K562 (cell line): ENCODE measurements around the gene GBA2. TPM values are rescaled to one million over a fixed set of nuclear protein-coding genes. Genes with fewer than 3 reads are reported as not detected.
A peak's percentile ranks its signal among the peaks of the same experiment; 100 is the strongest.

Experiments used
- BHLHE40 ChIP-seq: IDR thresholded peaks from 2 replicates; pipeline ENCODE4 v1.6.1; 2011; ENCODE audit warnings: low read length, improper control_type of control experiment
- COPS2 ChIP-seq: fragments of 450-650 bp; conservative IDR thresholded peaks from 2 replicates; pipeline ENCODE4 v1.6.1; 2016; ENCODE audit warnings: mild to moderate bottlenecking, moderate library complexity
- CREB3L1 ChIP-seq: fragments of 450-650 bp; IDR thresholded peaks from 2 replicates; pipeline ENCODE4 v1.6.1; 2014; ENCODE audit warnings: low read depth, mild to moderate bottlenecking, moderate library complexity, borderline replicate concordance
- CREB5 ChIP-seq: fragments of 250-450 bp; sonication (Bioruptor Pico); IDR thresholded peaks from 2 replicates; pipeline ENCODE4 v1.5.0; 2020; ENCODE audit warnings: mild to moderate bottlenecking
- HMBOX1 ChIP-seq: sonication (generic); IDR thresholded peaks from 2 replicates; pipeline ENCODE4 v1.6.1; 2016
- HMG20B ChIP-seq: fragments of 250-450 bp; sonication (Bioruptor Pico); IDR thresholded peaks from 2 replicates; pipeline ENCODE4 v1.5.0; 2021; ENCODE audit warnings: mild to moderate bottlenecking
- IFI16 ChIP-seq: fragments of 250-450 bp; sonication (Bioruptor Pico); IDR thresholded peaks from 2 replicates; pipeline ENCODE4 v2.1.2; 2022; ENCODE audit warnings: mild to moderate bottlenecking, inconsistent platforms
- MEF2D ChIP-seq: conservative IDR thresholded peaks from 2 replicates; pipeline ENCODE4 v1.6.1; 2016; ENCODE audit warnings: low read depth, missing genetic modification characterization, missing compliant biosample characterization
- MITF ChIP-seq: IDR thresholded peaks from 2 replicates; pipeline ENCODE4 v1.6.1; 2014; ENCODE audit warnings: antibody characterized with exemption
- NFE2 ChIP-seq: IDR thresholded peaks from 2 replicates; pipeline ENCODE4 v1.6.1; 2014; ENCODE audit warnings: antibody characterized with exemption, low read depth
- PHB ChIP-seq: fragments of 250-450 bp; sonication (Bioruptor Pico); IDR thresholded peaks from 2 replicates; pipeline ENCODE4 v1.5.0; 2021
- PML ChIP-seq: IDR thresholded peaks from 2 replicates; pipeline ENCODE4 v1.6.1; 2012; ENCODE audit warnings: low read length, inconsistent platforms
- POLR2A ChIP-seq: fragments of 450-650 bp; conservative IDR thresholded peaks from 2 replicates; pipeline ENCODE4 v1.6.1; 2016
- TGIF2 ChIP-seq: sonication (generic); formaldehyde crosslinking; IDR thresholded peaks from 2 replicates; pipeline ENCODE4 v1.8.1; 2022; ENCODE audit warnings: mild to moderate bottlenecking, missing genetic modification reagents, moderate library complexity
- THAP12 ChIP-seq: fragments of 250-450 bp; sonication (Bioruptor Pico); IDR thresholded peaks from 2 replicates; pipeline ENCODE4 v1.9.0; 2021; ENCODE audit warnings: mild to moderate bottlenecking, inconsistent platforms
- TSHZ1 ChIP-seq: fragments of 250-450 bp; sonication (Bioruptor Pico); IDR thresholded peaks from 2 replicates; pipeline ENCODE4 v1.4.0; 2020; ENCODE audit warnings: mild to moderate bottlenecking, moderate library complexity
- ZBTB17 ChIP-seq: fragments of 450-650 bp; formaldehyde crosslinking; IDR thresholded peaks from 2 replicates; pipeline ENCODE4 v1.4.0; 2020; ENCODE audit warnings: mild to moderate bottlenecking
- ZNF589 ChIP-seq: fragments of 200-800 bp; sonication (Bioruptor generic); IDR thresholded peaks from 2 replicates; pipeline ENCODE4 v1.6.1; 2016; ENCODE audit warnings: low read depth, missing genetic modification characterization, missing compliant biosample characterization
- polyA plus RNA-seq, 8 experiments: library from polyadenylated mRNA; depleted of rRNA in 4 of 8; stranded (reverse) in 5 of 8; unstranded in 3 of 8; fragments of >200 nt; fragmentation: Nextera tagmentation in 2 of 8; fragmentation: Illumina TruSeq in 1 of 8; extraction: Ambion mirVana in 2 of 8; extraction: Trizol in 1 of 8; gene quantifications; 2 replicates each; pipeline versions ENCODE4 v1.2.1 to v1.2.3, GENCODE V29; 2011 to 2014; ENCODE audit warnings: inconsistent platforms in 1 of 8, missing spikeins in 1 of 8
- total RNA-seq, 7 experiments: library from RNA; depleted of rRNA in 6 of 7; stranded (reverse); fragments of >200 nt in 6 of 7; fragmentation: Illumina TruSeq in 2 of 7; extraction: Trizol in 2 of 7; gene quantifications; 2 replicates each; pipeline versions ENCODE4 v1.2.1 to v1.2.3, GENCODE V29; 2011 to 2021; ENCODE audit warnings: low replicate concordance in 1 of 7

The GBA2 gene
- total and polyA plus RNA-seq, 9 of the 15 experiments (the other 6 are each of a cell fraction or from before 2014, with no cell fraction given), result 14.1 to 60.4 (median 32.1) TPM

GRCh38 chr9:35731415-35732184 lies 17.4 kb downstream of the GBA2 start (continued):
- TF ChIP-seq NFE2, result no peak
- TF ChIP-seq PHB (CRISPR knock-in tag), result no peak
- TF ChIP-seq MITF, result no peak
- no peak for TF ChIP-seq ZNF589 (CRISPR knock-in tag)
- TF ChIP-seq TGIF2 (CRISPR knock-in tag), result no peak
- TF ChIP-seq BHLHE40, result no peak
- TF ChIP-seq TSHZ1 (CRISPR knock-in tag), result no peak
- TF ChIP-seq HMG20B (CRISPR knock-in tag), result no peak
- 0 out of 2 replicates have a peak, but pooled peaks have one; percentile 68 for TF ChIP-seq POLR2A
- no peak for TF ChIP-seq CREB5
- TF ChIP-seq ZBTB17 (CRISPR knock-in tag), result no peak
- no peak for TF ChIP-seq COPS2
- no peak for TF ChIP-seq PML
- TF ChIP-seq HMBOX1, result peak; percentile 70; the same call in 1 of the 2 replicates
- no peak for TF ChIP-seq MEF2D (tag)
- TF ChIP-seq IFI16 (CRISPR knock-in tag), result no peak
- no peak for TF ChIP-seq CREB3L1
- no peak for TF ChIP-seq THAP12
